ENCODE results near the gene ST8SIA2. TPM values are rescaled to one million over a fixed set of nuclear protein-coding genes. Genes with fewer than 3 reads are reported as not detected.

The ST8SIA2 gene
- total RNA-seq, 1 experiment from 2014 or later: 0.43 TPM

GRCh38 chr15:92405942-92406341 is 12.3 kb downstream of the ST8SIA2 start:
- H3K4me1 ChIP-seq (ENCODE audit: insufficient read depth, low read length, poor library complexity, severe bottlenecking): no peaks in the 10 kb centered on the region
- POLR2A ChIA-PET (ENCODE audit: low non-redundant PET): no interaction called here
- no peak overlapping the region for H3K4me3 ChIP-seq (ENCODE audit: low read depth, low read length, poor library complexity, severe bottlenecking)
- BruUV-seq (replicated peaks): no TSS peak
- H3K9me3 ChIP-seq (ENCODE audit: low read depth, low read length, poor library complexity, severe bottlenecking): no peaks in the 10 kb centered on the region
- no peaks in the 10 kb centered on the region for H3K36me3 ChIP-seq (ENCODE audit: insufficient read depth, low read length, poor library complexity, severe bottlenecking)
- DNase-seq (ENCODE audit: low spot score): no peak
- intact Hi-C loops (cut with micrococcal nuclease; ENCODE audit: unreplicated experiment): no loop called here
- no peak overlapping the region for H3K27ac ChIP-seq (ENCODE audit: low read depth, low read length, poor library complexity, severe bottlenecking)
- CTCF ChIA-PET: no interaction called here
- TF ChIP-seq, protein P1, sequence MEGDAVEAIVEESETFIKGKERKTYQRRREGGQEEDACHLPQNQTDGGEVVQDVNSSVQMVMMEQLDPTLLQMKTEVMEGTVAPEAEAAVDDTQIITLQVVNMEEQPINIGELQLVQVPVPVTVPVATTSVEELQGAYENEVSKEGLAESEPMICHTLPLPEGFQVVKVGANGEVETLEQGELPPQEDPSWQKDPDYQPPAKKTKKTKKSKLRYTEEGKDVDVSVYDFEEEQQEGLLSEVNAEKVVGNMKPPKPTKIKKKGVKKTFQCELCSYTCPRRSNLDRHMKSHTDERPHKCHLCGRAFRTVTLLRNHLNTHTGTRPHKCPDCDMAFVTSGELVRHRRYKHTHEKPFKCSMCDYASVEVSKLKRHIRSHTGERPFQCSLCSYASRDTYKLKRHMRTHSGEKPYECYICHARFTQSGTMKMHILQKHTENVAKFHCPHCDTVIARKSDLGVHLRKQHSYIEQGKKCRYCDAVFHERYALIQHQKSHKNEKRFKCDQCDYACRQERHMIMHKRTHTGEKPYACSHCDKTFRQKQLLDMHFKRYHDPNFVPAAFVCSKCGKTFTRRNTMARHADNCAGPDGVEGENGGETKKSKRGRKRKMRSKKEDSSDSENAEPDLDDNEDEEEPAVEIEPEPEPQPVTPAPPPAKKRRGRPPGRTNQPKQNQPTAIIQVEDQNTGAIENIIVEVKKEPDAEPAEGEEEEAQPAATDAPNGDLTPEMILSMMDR (conservative IDR thresholded peaks at IDR 0.05; ENCODE audit: low read depth, low read length): no peak
- TF ChIP-seq EZH2 (IDR thresholded peaks at IDR 0.05; ENCODE audit: borderline replicate concordance, low read depth, low read length, poor library complexity, severe bottlenecking): no peak
- H3K27me3 ChIP-seq (replicated peaks; ENCODE audit: insufficient read depth, low read depth, low read length, poor library complexity): peaks cover 4% of the 10 kb centered on the region

GRCh38 chr15:92407321-92407720 is 13.6 kb downstream of the ST8SIA2 start:
- CTCF ChIA-PET: no interaction called here
- no peaks in the 10 kb centered on the region for H3K36me3 ChIP-seq (ENCODE audit: insufficient read depth, low read length, poor library complexity, severe bottlenecking)
- no peak for TF ChIP-seq EZH2 (IDR thresholded peaks at IDR 0.05; ENCODE audit: borderline replicate concordance, low read depth, low read length, poor library complexity, severe bottlenecking)
- H3K27me3 ChIP-seq (replicated peaks; ENCODE audit: insufficient read depth, low read depth, low read length, poor library complexity): peaks cover 10% of the 10 kb centered on the region
- intact Hi-C loops (cut with micrococcal nuclease; ENCODE audit: unreplicated experiment): no loop called here
- no peaks in the 10 kb centered on the region for H3K4me1 ChIP-seq (ENCODE audit: insufficient read depth, low read length, poor library complexity, severe bottlenecking)
- no peak overlapping the region for H3K4me3 ChIP-seq (ENCODE audit: low read depth, low read length, poor library complexity, severe bottlenecking)
- no peak overlapping the region for H3K27ac ChIP-seq (ENCODE audit: low read depth, low read length, poor library complexity, severe bottlenecking)
- BruUV-seq (replicated peaks): no TSS peak
- DNase-seq (ENCODE audit: low spot score): no peak
- POLR2A ChIA-PET (ENCODE audit: low non-redundant PET): no interaction called here
- no peaks in the 10 kb centered on the region for H3K9me3 ChIP-seq (ENCODE audit: low read depth, low read length, poor library complexity, severe bottlenecking)

GRCh38 chr15:92407916-92408315 is 14.2 kb downstream of the ST8SIA2 start:
- no peak for TF ChIP-seq EZH2 (IDR thresholded peaks at IDR 0.05; ENCODE audit: borderline replicate concordance, low read depth, low read length, poor library complexity, severe bottlenecking)
- TF ChIP-seq, protein P1 (conservative IDR thresholded peaks at IDR 0.05; ENCODE audit: low read depth, low read length): no peak
- no peak overlapping the region for H3K27ac ChIP-seq (ENCODE audit: low read depth, low read length, poor library complexity, severe bottlenecking)
- no peaks in the 10 kb centered on the region for H3K36me3 ChIP-seq (ENCODE audit: insufficient read depth, low read length, poor library complexity, severe bottlenecking)
- no peaks in the 10 kb centered on the region for H3K9me3 ChIP-seq (ENCODE audit: low read depth, low read length, poor library complexity, severe bottlenecking)
- no peaks in the 10 kb centered on the region for H3K4me1 ChIP-seq (ENCODE audit: insufficient read depth, low read length, poor library complexity, severe bottlenecking)
- no TSS peak for BruUV-seq (replicated peaks)
- POLR2A ChIA-PET (ENCODE audit: low non-redundant PET): interaction anchor here (0.5 kb wide), 1 partner anchor 408 kb away, joined by 8 read pairs; no protein-coding TSS in a partner anchor
- no peak for DNase-seq (ENCODE audit: low spot score)
- H3K4me3 ChIP-seq (ENCODE audit: low read depth, low read length, poor library complexity, severe bottlenecking): no peak overlapping the region
- CTCF ChIA-PET: interaction anchor here (0.6 kb wide), 1 partner anchor 114 kb away, joined by 3 read pairs; no protein-coding TSS in a partner anchor
- intact Hi-C loops (cut with micrococcal nuclease; ENCODE audit: unreplicated experiment): no loop called here
- H3K27me3 ChIP-seq (replicated peaks; ENCODE audit: insufficient read depth, low read depth, low read length, poor library complexity): peaks cover 9% of the 10 kb centered on the region

DNA sequence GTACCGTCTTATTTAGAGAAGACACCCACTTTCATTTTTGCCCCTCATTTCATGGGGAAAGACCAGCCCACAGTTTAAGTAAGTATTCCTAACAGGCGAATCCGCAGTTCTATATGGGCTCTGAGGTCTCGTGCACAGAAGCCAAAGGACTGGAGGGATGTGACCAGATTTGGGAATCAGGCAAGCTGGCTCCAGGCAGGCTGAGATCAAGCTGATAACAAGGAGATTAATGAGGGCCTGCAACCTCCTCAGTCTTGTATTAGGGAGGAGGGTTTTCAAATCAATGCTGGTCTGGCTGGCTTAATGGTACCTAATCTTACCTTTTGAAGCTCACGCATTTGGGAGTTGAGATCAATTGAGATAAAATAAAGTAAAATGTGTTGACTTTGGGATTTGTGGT is 15.3 kb downstream of the ST8SIA2 start:
- Histone ChIP-seq H3K4me3 (ENCODE audit: low read depth, low read length, poor library complexity, severe bottlenecking) (no peak overlapping the region), H3K4me1 (ENCODE audit: insufficient read depth, low read length, poor library complexity, severe bottlenecking) (no peaks in the 10 kb centered on the region), H3K27ac (ENCODE audit: low read depth, low read length, poor library complexity, severe bottlenecking) (no peak overlapping the region), H3K27me3 (replicated peaks; ENCODE audit: insufficient read depth, low read depth, low read length, poor library complexity) (peaks cover 9% of the 10 kb centered on the region), H3K9me3 (ENCODE audit: low read depth, low read length, poor library complexity, severe bottlenecking) (no peaks in the 10 kb centered on the region), H3K36me3 (ENCODE audit: insufficient read depth, low read length, poor library complexity, severe bottlenecking) (no peaks in the 10 kb centered on the region)
- no peak for DNase-seq (ENCODE audit: low spot score)
- POLR2A ChIA-PET (ENCODE audit: low non-redundant PET): no interaction called here
- no TSS peak for BruUV-seq (replicated peaks)
- TF ChIP-seq, protein P1 (conservative IDR thresholded peaks at IDR 0.05; ENCODE audit: low read depth, low read length): no peak
- no peak for TF ChIP-seq EZH2 (IDR thresholded peaks at IDR 0.05; ENCODE audit: borderline replicate concordance, low read depth, low read length, poor library complexity, severe bottlenecking)
- intact Hi-C loops (cut with micrococcal nuclease; ENCODE audit: unreplicated experiment): no loop called here
- CTCF ChIA-PET: no interaction called here

Data from A673 (cell line).